ENCODE measurements around the gene SLC6A6.

DNA sequence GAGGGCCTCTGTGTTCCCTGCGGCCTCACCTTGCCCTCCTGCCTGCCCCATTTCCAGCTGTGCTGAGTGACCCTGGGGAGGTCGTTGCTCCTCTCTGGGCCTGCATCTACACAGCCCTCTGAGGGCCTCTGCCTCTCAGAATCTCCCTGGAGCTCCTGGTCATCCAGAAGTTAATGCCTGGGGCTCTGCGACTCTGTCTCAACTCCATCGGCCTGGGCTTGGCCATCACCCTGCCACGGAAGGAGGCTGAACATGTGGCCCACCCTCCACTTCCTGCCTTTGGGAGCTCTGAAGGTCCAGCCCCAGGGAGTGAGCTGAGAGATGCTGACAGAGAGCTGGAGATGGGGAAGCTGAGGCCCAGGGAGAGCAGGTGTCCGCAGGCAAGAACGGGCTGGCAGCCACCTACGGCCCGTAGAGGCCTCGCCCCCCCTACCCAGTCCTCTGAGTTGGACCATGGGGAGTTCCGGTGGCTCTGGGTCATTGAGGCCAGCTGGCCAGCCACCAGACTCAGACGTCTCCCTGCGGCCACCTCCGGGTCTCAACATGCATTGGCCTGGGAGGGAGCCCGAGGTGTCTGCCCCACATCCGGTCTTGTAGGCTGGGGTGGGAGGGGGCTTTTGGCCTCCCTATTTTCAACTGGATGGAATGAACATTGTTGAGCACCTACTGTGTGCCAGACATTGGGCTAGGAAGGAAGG is 103.5 kb downstream of the SLC6A6 start:
- no peak for TF ChIP-seq POLR2A (IDR thresholded peaks at IDR 0.05)
- TF ChIP-seq POLR2AphosphoS5 (IDR thresholded peaks at IDR 0.05): no peak
- TF ChIP-seq CTCF (IDR thresholded peaks at IDR 0.05): no peak
- TF ChIP-seq EP300 (IDR thresholded peaks at IDR 0.05): no peak

Measured in gastroesophageal sphincter (tissue), 3 donors.